DOHH2 (cell line): ENCODE results near the gene AQP12A.

Source experiments
- H3F3A ChIP-seq: fragments of 200-600 bp; sonication (generic), shearing (Covaris generic); 2 replicates; pipeline ENCODE4 v1.6.0; 2016; ENCODE audit warnings: antibody characterized with exemption, mild to moderate bottlenecking; ENCODE audit not compliant: control insufficient read depth, insufficient read depth
- H3K27ac ChIP-seq: fragments of 200-600 bp; sonication (generic); 2 replicates; pipeline ENCODE4 v1.5.1; 2014; ENCODE audit warnings: low read depth, mild to moderate bottlenecking, low read length, moderate library complexity
- H3K27me3 ChIP-seq: fragments of 200-600 bp; sonication (generic); 2 replicates; pipeline ENCODE4 v1.6.1; 2014; ENCODE audit warnings: mild to moderate bottlenecking, low read length, mixed read lengths; ENCODE audit not compliant: control insufficient read depth
- H3K36me3 ChIP-seq: fragments of 200-600 bp; sonication (generic); 2 replicates; pipeline ENCODE4 v1.6.1; 2014; ENCODE audit warnings: mild to moderate bottlenecking, low read length, moderate library complexity, mixed read lengths; ENCODE audit not compliant: control insufficient read depth
- H3K4me1 ChIP-seq: fragments of 200-600 bp; sonication (generic); 2 replicates; pipeline ENCODE4 v1.6.1; 2014; ENCODE audit warnings: mild to moderate bottlenecking, low read length, mixed read lengths; ENCODE audit not compliant: control insufficient read depth
- H3K4me2 ChIP-seq: fragments of 200-600 bp; sonication (generic); 2 replicates; pipeline ENCODE4 v1.6.0; 2014; ENCODE audit warnings: mild to moderate bottlenecking, low read length, moderate library complexity
- H3K4me3 ChIP-seq: fragments of 200-600 bp; sonication (generic); 2 replicates; pipeline ENCODE4 v1.5.1; 2014; ENCODE audit warnings: mild to moderate bottlenecking, low read length, mixed read lengths
- H3K79me2 ChIP-seq: fragments of 200-600 bp; sonication (generic); 2 replicates; pipeline ENCODE4 v1.6.1; 2014; ENCODE audit warnings: mild to moderate bottlenecking, low read length, mixed read lengths; ENCODE audit not compliant: control insufficient read depth
- H3K9me2 ChIP-seq: fragments of 200-600 bp; sonication (generic); replicated peaks from 2 replicates; pipeline ENCODE4 v1.6.1; 2014; ENCODE audit warnings: mild to moderate bottlenecking, low read length, mixed read lengths; ENCODE audit not compliant: control insufficient read depth
- H3K9me3 ChIP-seq: fragments of 200-600 bp; sonication (generic); 2 replicates; pipeline ENCODE4 v1.6.1; 2014; ENCODE audit warnings: antibody characterized with exemption, low read length, mixed read lengths; ENCODE audit not compliant: control insufficient read depth, insufficient read depth
- H4K20me1 ChIP-seq: fragments of 200-600 bp; sonication (generic); 2 replicates; pipeline ENCODE4 v1.6.0; 2014; ENCODE audit warnings: low read depth, mild to moderate bottlenecking, antibody characterized with exemption, low read length, moderate library complexity; ENCODE audit not compliant: control insufficient read depth, insufficient read depth
- EZH2phosphoT487 ChIP-seq: fragments of 200-600 bp; sonication (generic); IDR thresholded peaks from 2 replicates; pipeline ENCODE4 v1.6.1; 2017; ENCODE audit warnings: borderline replicate concordance, mild to moderate bottlenecking, antibody characterized with exemption, low read length, moderate library complexity, mixed read lengths
- TF ChIP-seq, protein P1 (sequence below): fragments of 200-600 bp; sonication (generic); IDR thresholded peaks from one replicate; pipeline ENCODE4 v1.5.1; 2014; ENCODE audit warnings: antibody characterized with exemption, mild to moderate bottlenecking, low read depth, low read length; ENCODE audit not compliant: poor library complexity, severe bottlenecking

The AQP12A gene

GRCh38 chr2:240701091-240701735 lies 9.5 kb downstream of the AQP12A start:
- H3K4me1 ChIP-seq, result no peaks in the 10 kb centered on the region
- H3K79me2 ChIP-seq, result no peaks in the 10 kb centered on the region
- no peaks in the 10 kb centered on the region for H3K9me3 ChIP-seq
- no peaks in the 10 kb centered on the region for H3F3A ChIP-seq
- H3K4me2 ChIP-seq, result no peak overlapping the region
- no peaks in the 10 kb centered on the region for H3K9me2 ChIP-seq
- no peak for TF ChIP-seq EZH2phosphoT487
- TF ChIP-seq, protein P1, sequence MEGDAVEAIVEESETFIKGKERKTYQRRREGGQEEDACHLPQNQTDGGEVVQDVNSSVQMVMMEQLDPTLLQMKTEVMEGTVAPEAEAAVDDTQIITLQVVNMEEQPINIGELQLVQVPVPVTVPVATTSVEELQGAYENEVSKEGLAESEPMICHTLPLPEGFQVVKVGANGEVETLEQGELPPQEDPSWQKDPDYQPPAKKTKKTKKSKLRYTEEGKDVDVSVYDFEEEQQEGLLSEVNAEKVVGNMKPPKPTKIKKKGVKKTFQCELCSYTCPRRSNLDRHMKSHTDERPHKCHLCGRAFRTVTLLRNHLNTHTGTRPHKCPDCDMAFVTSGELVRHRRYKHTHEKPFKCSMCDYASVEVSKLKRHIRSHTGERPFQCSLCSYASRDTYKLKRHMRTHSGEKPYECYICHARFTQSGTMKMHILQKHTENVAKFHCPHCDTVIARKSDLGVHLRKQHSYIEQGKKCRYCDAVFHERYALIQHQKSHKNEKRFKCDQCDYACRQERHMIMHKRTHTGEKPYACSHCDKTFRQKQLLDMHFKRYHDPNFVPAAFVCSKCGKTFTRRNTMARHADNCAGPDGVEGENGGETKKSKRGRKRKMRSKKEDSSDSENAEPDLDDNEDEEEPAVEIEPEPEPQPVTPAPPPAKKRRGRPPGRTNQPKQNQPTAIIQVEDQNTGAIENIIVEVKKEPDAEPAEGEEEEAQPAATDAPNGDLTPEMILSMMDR, result no peak
- H3K27me3 ChIP-seq, result peaks cover 8% of the 10 kb centered on the region
- no peaks in the 10 kb centered on the region for H3K36me3 ChIP-seq
- H4K20me1 ChIP-seq, result no peaks in the 10 kb centered on the region; the same call in 1 of the 2 replicates
- no peak overlapping the region for H3K27ac ChIP-seq
- H3K4me3 ChIP-seq, result no peak overlapping the region

DNA sequence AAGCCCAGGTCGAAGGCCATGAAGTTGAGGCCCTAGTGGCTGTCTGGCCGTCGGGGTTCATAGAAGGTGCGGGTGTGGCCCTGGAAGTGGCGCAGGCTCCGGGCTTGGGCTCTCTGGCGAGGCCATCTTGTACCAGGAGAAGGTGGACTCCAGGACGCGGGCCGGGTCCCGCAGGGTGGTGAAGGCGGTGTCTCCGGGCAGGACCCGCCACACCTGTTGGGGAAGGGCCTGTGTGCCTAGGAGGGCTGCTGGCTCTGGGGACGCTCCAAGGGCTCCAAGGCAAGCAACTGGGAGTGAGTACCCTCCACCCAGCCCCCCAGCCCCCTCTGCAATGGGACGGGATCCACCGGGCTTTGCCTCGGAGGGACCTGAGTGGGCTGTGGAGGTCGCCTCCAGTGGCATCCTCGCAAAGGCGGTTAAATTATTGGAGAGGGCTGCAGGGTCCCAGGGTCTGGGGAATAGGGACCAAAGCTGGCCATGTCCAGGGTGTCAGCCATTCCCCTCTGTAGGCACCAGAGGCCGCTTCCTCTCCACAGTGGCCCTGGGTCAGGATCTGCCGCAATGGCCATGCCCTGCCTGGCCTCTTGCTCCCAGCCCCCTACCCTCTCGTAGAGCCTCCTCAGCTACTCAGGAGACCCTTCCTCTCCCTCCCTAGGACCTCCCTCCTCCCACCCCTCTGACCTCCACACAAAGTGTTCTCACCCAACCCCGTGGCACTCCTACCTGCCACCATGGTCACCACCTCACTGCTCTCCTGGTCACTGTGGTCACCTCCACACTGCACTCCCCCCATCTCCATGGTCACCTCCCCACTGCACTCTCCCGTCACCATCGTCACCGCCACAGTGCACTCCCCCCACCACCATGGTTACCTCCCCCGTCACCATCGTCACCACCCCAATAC lies 10.3 kb downstream of the AQP12A start:
- Histone ChIP-seq H3K27ac (no peak overlapping the region), H3K4me1 (no peaks in the 10 kb centered on the region), H4K20me1 (no peaks in the 10 kb centered on the region; the same call in 1 of the 2 replicates), H3K27me3 (peaks cover 8% of the 10 kb centered on the region), H3K9me2 (no peaks in the 10 kb centered on the region), H3K36me3 (no peaks in the 10 kb centered on the region), H3K79me2 (no peaks in the 10 kb centered on the region), H3K4me2 (no peak overlapping the region), H3K9me3 (no peaks in the 10 kb centered on the region), H3K4me3 (no peak overlapping the region), H3F3A (no peaks in the 10 kb centered on the region)
- TF ChIP-seq, protein P1, result no peak
- no peak for TF ChIP-seq EZH2phosphoT487

GRCh38 chr2:240702640-240703011 lies 11.0 kb downstream of the AQP12A start:
- peaks cover 8% of the 10 kb centered on the region for H3K27me3 ChIP-seq
- H3K79me2 ChIP-seq, result no peaks in the 10 kb centered on the region
- H3K27ac ChIP-seq, result no peak overlapping the region
- no peaks in the 10 kb centered on the region for H3K9me2 ChIP-seq
- H3K9me3 ChIP-seq, result no peaks in the 10 kb centered on the region
- H3F3A ChIP-seq, result no peaks in the 10 kb centered on the region
- TF ChIP-seq, protein P1, result no peak
- no peak for TF ChIP-seq EZH2phosphoT487
- no peaks in the 10 kb centered on the region for H3K36me3 ChIP-seq
- H4K20me1 ChIP-seq, result no peaks in the 10 kb centered on the region; the same call in 1 of the 2 replicates
- no peaks in the 10 kb centered on the region for H3K4me1 ChIP-seq
- H3K4me2 ChIP-seq, result no peak overlapping the region
- no peak overlapping the region for H3K4me3 ChIP-seq
